IMR-90 (cell line): ENCODE results near the gene PHKB. TPM values are rescaled to one million over a fixed set of nuclear protein-coding genes. Genes with fewer than 3 reads are reported as not detected.

ENCODE experiments used
- ATAC-seq: fragments of 200-7000 bp; cut with Tn5 transposase; 2 replicates; pipeline ENCODE4 v1.9.1; 2020; ENCODE audit warnings: low read depth, mild to moderate bottlenecking, moderate library complexity
- BruUV-seq: library from RNA; stranded (reverse); fragments of 400-500 nt; replicated peaks from 2 replicates; lab custom pipeline; 2021; lab: Mats Ljungman, UMichigan
- CTCF ChIA-PET: fragments of 300-600 bp; formaldehyde crosslinking; extraction: SDS; loops from one replicate; lab custom pipeline; 2021; ENCODE audit warnings: antibody characterized with exemption; lab: Yijun Ruan, JAX
- POLR2A ChIA-PET: fragments of 300-600 bp; sonication (Branson Sonifier 250); formaldehyde crosslinking; loops from one replicate; lab custom pipeline; 2022; ENCODE audit warnings: antibody characterized with exemption; ENCODE audit not compliant: unreplicated experiment; lab: Charles Lee
- DNase-seq: peaks from one replicate; pipeline ENCODE4 v3.0.0; 2013
- H2AFZ ChIP-seq: replicated peaks from 2 replicates; pipeline ENCODE3; 2013; ENCODE audit warnings: low read length, mild to moderate bottlenecking; ENCODE audit not compliant: poor library complexity
- H2AK5ac ChIP-seq: 2 replicates; pipeline ENCODE4 v1.6.1; 2013; ENCODE audit warnings: low read depth, low read length, inconsistent platforms
- H2AK9ac ChIP-seq: replicated peaks from 2 replicates; pipeline ENCODE3; 2013; ENCODE audit warnings: mild to moderate bottlenecking, low read depth, low read length, moderate library complexity; ENCODE audit not compliant: poor library complexity
- H2BK120ac ChIP-seq: 2 replicates; pipeline ENCODE4 v1.6.1; 2013; ENCODE audit warnings: low read depth, low read length, inconsistent platforms
- H2BK15ac ChIP-seq: 3 replicates; pipeline ENCODE4 v1.6.1; 2013; ENCODE audit warnings: low read depth, low read length, inconsistent platforms
- H2BK20ac ChIP-seq: 2 replicates; pipeline ENCODE4 v1.6.1; 2013; ENCODE audit warnings: low read depth, mild to moderate bottlenecking, inconsistent platforms, low read length, moderate library complexity
- H2BK5ac ChIP-seq: 2 replicates; pipeline ENCODE4 v1.6.1; 2013; ENCODE audit warnings: mild to moderate bottlenecking, low read depth, low read length, inconsistent platforms; ENCODE audit not compliant: poor library complexity, severe bottlenecking
- H3K14ac ChIP-seq: replicated peaks from 2 replicates; pipeline ENCODE4 v1.6.1; 2013; ENCODE audit warnings: low read depth, low read length, inconsistent platforms
- H3K18ac ChIP-seq: 2 replicates; pipeline ENCODE4 v1.6.1; 2013; ENCODE audit warnings: low read depth, low read length, control low read depth
- H3K23ac ChIP-seq: 2 replicates; pipeline ENCODE4 v1.6.1; 2013; ENCODE audit warnings: low read depth, low read length, inconsistent platforms
- H3K27ac ChIP-seq: 2 replicates; pipeline ENCODE4 v1.5.1; 2013; ENCODE audit warnings: mild to moderate bottlenecking, control low read depth, low read length; ENCODE audit not compliant: insufficient read depth
- H3K27me3 ChIP-seq: 2 replicates; pipeline ENCODE4 v1.6.1; 2013; ENCODE audit warnings: low read length; ENCODE audit not compliant: control insufficient read depth, insufficient read depth
- H3K36me3 ChIP-seq: 2 replicates; pipeline ENCODE4 v1.6.1; 2013; ENCODE audit warnings: low read length, mixed read lengths; ENCODE audit not compliant: control insufficient read depth, insufficient read depth
- H3K4ac ChIP-seq: 2 replicates; pipeline ENCODE4 v1.6.1; 2013; ENCODE audit warnings: low read depth, low read length, inconsistent platforms
- H3K4me1 ChIP-seq: 2 replicates; pipeline ENCODE4 v1.6.1; 2013; ENCODE audit warnings: low read length, mixed read lengths; ENCODE audit not compliant: control insufficient read depth, insufficient read depth
- H3K4me2 ChIP-seq: 2 replicates; pipeline ENCODE4 v1.6.1; 2013; ENCODE audit warnings: low read depth, mild to moderate bottlenecking, control low read depth, low read length, moderate library complexity
- H3K4me3 ChIP-seq: 2 replicates; pipeline ENCODE4 v1.5.1; 2013; ENCODE audit warnings: low read depth, mild to moderate bottlenecking, control low read depth, low read length, moderate library complexity; ENCODE audit not compliant: insufficient read depth
- H3K56ac ChIP-seq: 2 replicates; pipeline ENCODE4 v1.6.1; 2013; ENCODE audit warnings: low read length, inconsistent platforms; ENCODE audit not compliant: insufficient read depth; ENCODE audit errors: extremely low read depth
- H3K79me1 ChIP-seq, 2 experiments: 2 replicates each; pipeline ENCODE4 v1.6.1; 2013; ENCODE audit warnings: low read length in 2 of 2, inconsistent platforms in 1 of 2, low read depth in 1 of 2
- H3K9ac ChIP-seq: 2 replicates; pipeline ENCODE4 v1.6.1; 2013; ENCODE audit warnings: low read depth, low read length, control low read depth
- H3K9me1 ChIP-seq: 2 replicates; pipeline ENCODE4 v1.6.1; 2013; ENCODE audit warnings: low read length, inconsistent platforms; ENCODE audit not compliant: insufficient read depth
- H3K9me3 ChIP-seq: 2 replicates; pipeline ENCODE4 v1.6.1; 2013; ENCODE audit warnings: low read length; ENCODE audit not compliant: control insufficient read depth, insufficient read depth
- H4K20me1 ChIP-seq: 2 replicates; pipeline ENCODE4 v1.6.1; 2013; ENCODE audit warnings: low read length, inconsistent platforms; ENCODE audit not compliant: insufficient read depth
- H4K5ac ChIP-seq: 2 replicates; pipeline ENCODE4 v1.6.1; 2013; ENCODE audit warnings: mild to moderate bottlenecking, low read depth, low read length, control low read depth
- H4K8ac ChIP-seq, 2 experiments: 2 replicates each; pipeline ENCODE4 v1.6.1; 2013; ENCODE audit warnings: low read depth in 2 of 2, low read length in 2 of 2, control low read depth in 1 of 2, inconsistent platforms in 1 of 2
- H4K91ac ChIP-seq: 2 replicates; pipeline ENCODE4 v1.6.1; 2013; ENCODE audit warnings: low read depth, low read length, inconsistent platforms; ENCODE audit not compliant: insufficient read depth
- BHLHE40 ChIP-seq: fragments of 150-350 bp; IDR thresholded peaks from 2 replicates; pipeline ENCODE4 v1.6.1; 2016; ENCODE audit warnings: mild to moderate bottlenecking, low read depth, low read length
- CEBPB ChIP-seq: IDR thresholded peaks from 2 replicates; pipeline ENCODE4 v1.6.1; 2012; ENCODE audit warnings: low read depth, low read length, improper control_type of control experiment
- CHD1 ChIP-seq: IDR thresholded peaks from 2 replicates; pipeline ENCODE4 v1.6.1; 2012; ENCODE audit warnings: low read depth, low read length, improper control_type of control experiment
- ELK1 ChIP-seq: fragments of 150-350 bp; IDR thresholded peaks from 2 replicates; pipeline ENCODE4 v1.6.1; 2016; ENCODE audit warnings: low read depth, mild to moderate bottlenecking, low read length, moderate library complexity, borderline replicate concordance
- FOS ChIP-seq: fragments of 150-350 bp; IDR thresholded peaks from 2 replicates; pipeline ENCODE4 v1.6.1; 2016; ENCODE audit warnings: low read depth, low read length
- MAFK ChIP-seq: IDR thresholded peaks from 2 replicates; pipeline ENCODE4 v1.6.1; 2012; ENCODE audit warnings: low read depth, low read length, improper control_type of control experiment
- NFE2L2 ChIP-seq: fragments of 150-350 bp; IDR thresholded peaks from 2 replicates; pipeline ENCODE4 v1.6.1; 2016; ENCODE audit warnings: low read depth, mild to moderate bottlenecking, low read length
- RAD21 ChIP-seq: IDR thresholded peaks from 2 replicates; pipeline ENCODE4 v1.6.1; 2012; ENCODE audit warnings: low read length, improper control_type of control experiment
- SMC3 ChIP-seq: fragments of 150-350 bp; IDR thresholded peaks from 2 replicates; pipeline ENCODE4 v1.6.1; 2016; ENCODE audit warnings: low read depth, mild to moderate bottlenecking, antibody characterized with exemption, low read length, moderate library complexity
- WGBS, 2 experiments: methylation state at CpG; one replicate each; pipeline versions ENCODE4 v1.1.5 to v1.1.7; 2013; ENCODE audit warnings: missing lambda C conversion rate in 2 of 2; ENCODE audit not compliant: insufficient read length in 1 of 2; ENCODE audit errors: extremely low coverage in 2 of 2; 5-methylcytosine and 5-hydroxymethylcytosine counted together
- dilution Hi-C: fragments of 300-500 bp; cut with HindIII; formaldehyde crosslinking; loops from one replicate; pipeline ENCODE4 v1.14.3; 2018; ENCODE audit warnings: low sequenced_read_pairs; ENCODE audit not compliant: unreplicated experiment
- in situ Hi-C: fragments of 300-500 bp; cut with MboI; formaldehyde crosslinking; loops from 3 replicates; pipeline ENCODE4 v1.14.3; 2019; ENCODE audit warnings: low sequenced_read_pairs, inconsistent platforms, mixed read lengths
- intact Hi-C: fragments of 100-400 bp; cut with micrococcal nuclease; formaldehyde crosslinking; loops from 2 replicates; pipeline ENCODE4 v1.10.0; 2022
- polyA plus RNA-seq, 3 experiments: library from polyadenylated mRNA; depleted of rRNA; stranded (reverse); fragments of >200 nt; gene quantifications; 2 replicates each; pipeline ENCODE4 v1.2.3, GENCODE V29; 2012; ENCODE audit warnings: low replicate concordance in 1 of 3
- total RNA-seq: library from RNA; depleted of rRNA; stranded (reverse); fragments of >200 nt; gene quantifications from 2 replicates; pipeline ENCODE4 v1.2.3, GENCODE V29; 2012

Gene PHKB
- total and polyA plus RNA-seq, 2 of the 4 experiments (the other 2 are of a cell fraction) = 24.2 to 58.6 TPM

GRCh38 chr16:47413041-47413440 lies 48.1 kb upstream of the PHKB start:
- no peak overlapping the region for H3K27ac ChIP-seq
- H2BK20ac ChIP-seq = no peak overlapping the region
- no peaks in the 10 kb centered on the region for H3K9me1 ChIP-seq
- H3K9me3 ChIP-seq = no peaks in the 10 kb centered on the region
- H3K18ac ChIP-seq = no peak overlapping the region
- no peak overlapping the region for H3K23ac ChIP-seq
- TF ChIP-seq FOS (no peak), ELK1 (no peak), BHLHE40 (no peak), MAFK (no peak), CEBPB (no peak), RAD21 (no peak), CHD1 (no peak), SMC3 (no peak), NFE2L2 (no peak)
- H4K5ac ChIP-seq = no peak overlapping the region
- H3K27me3 ChIP-seq = no peaks in the 10 kb centered on the region
- no peaks in the 10 kb centered on the region for H4K20me1 ChIP-seq
- BruUV-seq = no TSS peak
- ATAC-seq = no peak
- in situ Hi-C loops = no loop called here
- H3K4me3 ChIP-seq = no peak overlapping the region
- no peak overlapping the region for H2BK5ac ChIP-seq
- no peak overlapping the region for H3K14ac ChIP-seq
- H2BK120ac ChIP-seq = no peak overlapping the region
- 0 out of 2 replicates have a peak, but pooled peaks cover 1% of the 10 kb centered on the region for H3K36me3 ChIP-seq
- peaks cover 6 to 12% of the 10 kb centered on the region in 2 experiments; a peak in 2 of 4 replicates for H3K79me1 ChIP-seq
- no peak overlapping the region for H4K91ac ChIP-seq
- DNase-seq = no peak
- no CpG with 5 or more reads among the region's 1 CpG for WGBS, 2 experiments
- no peaks in the 10 kb centered on the region; the same call in 1 of the 2 replicates for H3K4me1 ChIP-seq
- intact Hi-C loops = no loop called here
- ChIA-PET POLR2A (no interaction called here), CTCF (no interaction called here)
- H2AK9ac ChIP-seq = no peak overlapping the region
- no peak overlapping the region for H2AK5ac ChIP-seq
- H3K4ac ChIP-seq = no peak overlapping the region
- dilution Hi-C loops = no loop called here
- H3K9ac ChIP-seq = no peak overlapping the region
- H2AFZ ChIP-seq = no peak overlapping the region
- H4K8ac ChIP-seq = no peak overlapping the region
- H2BK15ac ChIP-seq = no peak overlapping the region
- H3K56ac ChIP-seq = no peak overlapping the region
- no peak overlapping the region for H3K4me2 ChIP-seq
